Stimulated activated CD8-positive, alpha-beta memory T cell treated with anti-CD3 and anti-CD28 coated beads, Interleukin-12 subunit alpha, Interleukin-12 subunit beta, amount 100 ng/mL, for 4 hours (primary cell): Measurements from ENCODE around the gene PIK3C2A.

Source experiments
- DNase-seq: peaks from one replicate; pipeline ENCODE4 v3.0.0-alpha.2; 2020; ENCODE audit warnings: low read depth

The PIK3C2A gene

DNA sequence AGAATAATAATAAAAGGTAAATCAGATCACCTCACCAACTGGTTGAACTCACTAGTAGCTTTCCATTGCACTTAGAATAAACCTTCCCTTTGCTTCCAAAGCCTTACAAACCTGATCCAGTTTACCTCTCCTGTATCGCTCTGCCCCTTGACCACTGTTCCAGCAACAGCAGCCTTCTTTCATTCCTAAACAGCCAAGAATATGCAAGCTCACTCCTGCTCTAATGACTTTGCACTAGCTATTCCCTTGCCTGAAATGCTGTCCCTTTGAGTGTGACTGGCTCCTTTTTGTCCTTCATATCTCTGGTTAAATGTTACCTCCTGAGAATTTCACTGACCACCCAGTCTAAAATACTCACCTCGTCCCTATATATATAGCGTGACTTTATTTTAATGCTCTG lies 9.6 kb upstream of the PIK3C2A start:
- DNase-seq, result no peak

GRCh38 chr11:17214338-17214737 lies 6.6 kb upstream of the PIK3C2A start:
- DNase-seq, result no peak

DNA sequence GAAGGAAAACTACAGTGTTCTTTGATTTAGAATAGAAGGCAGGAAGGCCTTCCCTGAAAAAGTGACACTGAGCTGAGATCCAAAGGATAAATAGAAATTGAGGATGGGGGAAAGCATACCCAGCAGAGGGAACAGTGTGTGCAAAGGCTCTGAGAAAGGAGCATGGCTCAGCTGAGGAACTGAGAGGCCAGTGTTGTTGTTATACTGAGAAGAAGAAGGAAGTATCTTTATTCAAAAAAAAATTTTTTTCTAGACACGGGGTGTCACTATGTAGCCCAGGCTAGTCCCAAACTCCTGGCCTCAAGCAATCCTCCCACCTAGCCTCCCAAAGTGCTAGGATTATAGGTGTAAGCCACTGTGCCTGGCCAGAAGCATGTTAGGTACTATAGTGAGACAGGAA lies 3.5 kb upstream of the PIK3C2A start:
- no peak for DNase-seq

GRCh38 chr11:17209939-17210245 lies 2.1 kb upstream of the PIK3C2A start:
- DNase-seq, result no peak

DNA sequence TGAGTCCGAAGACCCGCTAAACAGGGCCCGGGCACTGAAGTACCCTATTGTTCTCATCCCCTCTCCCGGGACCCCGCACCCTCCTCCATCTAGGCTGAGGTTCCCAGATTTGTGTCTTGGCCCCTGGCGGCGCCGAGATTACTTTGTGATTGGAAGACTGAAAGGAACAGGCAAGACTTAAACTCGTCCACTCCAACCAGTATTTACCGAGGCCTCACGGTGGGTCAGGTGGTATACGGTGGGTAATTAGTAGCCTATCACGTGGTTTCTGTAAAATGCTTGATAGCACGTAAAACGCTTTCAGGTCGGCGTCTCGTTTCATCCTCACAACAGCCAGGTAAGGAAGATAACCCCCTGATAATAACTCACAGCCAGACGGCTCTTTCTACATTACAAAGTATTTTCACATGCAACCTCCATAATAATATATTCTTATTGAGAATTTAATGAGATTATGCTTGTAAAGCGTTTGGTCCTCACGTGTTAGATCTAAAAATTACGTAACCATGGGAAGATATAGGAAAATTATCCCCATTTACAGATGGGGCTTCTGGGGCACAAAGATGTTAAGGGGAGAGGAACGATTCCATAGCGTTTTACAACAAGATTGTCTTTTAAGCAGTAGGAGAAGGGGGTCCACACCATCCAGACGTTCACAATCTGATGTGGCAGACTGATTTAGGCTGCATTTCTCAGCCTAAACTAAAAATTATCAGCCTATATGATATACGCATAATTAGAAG lies 642 bp upstream of the PIK3C2A start:
- no peak for DNase-seq

- DNase-seq, result no peak
Observed at GRCh38 chr11:17206463-17206862, 1.3 kb downstream of the PIK3C2A start.

DNA sequence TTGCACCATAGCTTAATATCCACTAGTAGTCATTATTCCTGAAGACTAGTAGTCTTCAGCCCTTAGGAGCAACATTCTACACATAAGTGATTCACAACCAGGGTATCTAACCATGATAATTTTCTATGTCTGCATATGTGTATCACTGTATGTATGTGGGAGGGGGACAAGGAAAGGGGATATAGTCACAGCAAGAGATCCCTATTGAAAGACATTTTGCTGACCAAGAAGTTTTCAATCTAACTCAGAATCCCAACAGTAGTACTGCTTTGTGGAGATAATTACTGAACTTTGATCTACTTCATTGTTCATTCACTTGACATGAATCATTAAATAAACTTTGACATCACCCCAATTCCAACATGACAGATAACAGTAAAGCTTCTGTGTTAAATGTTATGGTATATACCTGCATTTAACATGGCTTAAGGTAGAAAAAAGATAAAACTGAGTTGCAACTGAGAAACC lies 10.3 kb downstream of the PIK3C2A start:
- DNase-seq, result no peak

- no peak for DNase-seq
Observed at GRCh38 chr11:17188675-17189074, 19.1 kb downstream of the PIK3C2A start.

DNA sequence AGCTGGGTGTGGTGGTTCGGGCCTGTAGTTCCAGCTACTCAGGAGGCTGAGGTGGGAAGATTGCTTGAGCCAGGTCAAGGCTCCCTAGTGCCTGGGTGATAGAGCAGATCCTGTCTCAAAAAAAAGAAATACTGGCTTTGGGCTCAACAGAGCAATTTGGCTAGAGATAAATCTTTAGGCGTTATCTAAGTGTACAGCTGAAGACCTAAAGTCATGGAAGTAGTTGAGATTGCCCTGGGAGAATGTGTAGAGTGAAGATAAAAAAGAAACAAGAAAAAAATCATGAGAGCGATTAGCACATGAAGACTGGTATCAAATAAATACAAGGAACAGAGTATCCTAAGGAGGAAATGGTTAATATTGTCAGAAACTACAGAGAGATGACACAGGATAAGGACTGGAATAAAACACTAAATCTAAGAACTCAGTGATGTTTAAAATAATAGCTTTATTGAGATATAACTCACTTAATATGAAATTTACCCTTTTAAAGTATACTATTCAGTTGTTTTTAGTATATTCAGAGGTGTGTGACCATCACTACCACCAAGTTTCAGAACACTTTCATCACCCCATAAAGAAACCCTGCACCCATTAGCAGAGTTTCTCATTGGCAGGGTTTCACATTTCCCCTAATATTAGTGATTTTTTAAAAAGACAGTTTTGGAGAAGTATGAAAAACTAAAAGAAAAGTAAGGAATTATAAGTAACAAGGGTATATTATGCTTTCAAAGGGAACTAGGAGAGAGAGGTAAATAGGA lies 20.7 kb downstream of the PIK3C2A start:
- no peak for DNase-seq

DNA sequence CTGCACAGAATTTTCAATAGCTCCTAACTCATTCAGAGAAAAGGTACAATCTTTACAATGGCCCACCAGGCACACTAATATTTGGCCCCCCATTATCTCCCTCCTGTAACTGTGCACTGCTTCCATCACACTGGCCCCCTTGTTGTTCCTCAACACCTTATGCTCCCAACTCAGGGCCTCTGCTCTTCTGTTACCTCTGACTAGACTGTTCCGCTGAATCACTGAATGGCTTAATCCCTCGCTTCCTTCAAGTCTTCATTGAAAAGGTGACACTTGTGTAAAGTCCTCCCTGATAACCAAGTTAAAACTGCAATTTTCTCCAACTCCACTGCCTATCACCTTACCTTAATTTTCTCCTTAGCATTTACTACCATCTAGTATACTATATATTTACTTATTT lies 21.8 kb downstream of the PIK3C2A start:
- no peak for DNase-seq

- no peak for DNase-seq
Observed at GRCh38 chr11:17184882-17185587, 22.8 kb downstream of the PIK3C2A start.

GRCh38 chr11:17183836-17184235 lies 23.9 kb downstream of the PIK3C2A start:
- no peak for DNase-seq

DNA sequence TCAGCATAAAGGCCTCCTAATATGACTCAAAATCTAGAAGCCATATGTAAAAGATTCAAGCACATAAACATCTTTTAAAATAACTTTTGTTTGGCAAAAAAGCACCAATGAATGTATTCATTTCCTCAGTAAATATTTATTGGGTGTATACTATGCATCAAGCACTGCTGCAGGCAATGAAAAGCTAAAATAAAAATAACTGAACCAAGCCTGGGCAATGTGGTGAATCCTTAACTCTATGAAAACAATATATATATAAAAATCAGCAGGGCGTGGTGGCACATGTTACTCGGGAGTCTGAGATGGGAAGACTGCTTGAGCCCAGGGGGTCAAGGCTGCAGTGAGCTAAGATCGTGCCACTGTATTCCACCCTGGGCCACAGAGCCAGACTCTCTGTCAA lies 27.8 kb downstream of the PIK3C2A start:
- DNase-seq, result no peak

DNA sequence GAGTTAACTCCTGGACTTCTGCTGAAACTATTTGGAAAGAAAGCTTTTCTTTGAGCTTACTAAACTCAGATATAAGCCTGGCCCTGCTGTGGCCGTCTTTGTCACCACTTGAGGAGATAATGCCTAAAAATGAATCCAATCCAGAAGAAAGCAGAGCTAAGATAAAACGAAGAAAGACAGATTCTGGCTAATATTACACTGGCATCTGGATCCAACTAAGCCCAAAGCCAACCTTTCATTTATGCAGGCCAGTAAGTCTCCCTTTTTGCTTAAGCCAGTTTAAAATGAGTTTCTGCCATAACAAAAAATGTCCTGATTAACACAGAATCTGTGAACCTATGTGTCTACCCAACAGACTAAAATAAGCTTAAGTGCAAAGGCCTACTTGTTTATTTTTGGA lies 34.5 kb downstream of the PIK3C2A start:
- DNase-seq, result no peak

- no peak for DNase-seq
Observed at GRCh38 chr11:17171916-17172315, 35.9 kb downstream of the PIK3C2A start.

- no peak for DNase-seq
Observed at GRCh38 chr11:17171343-17171742, 36.4 kb downstream of the PIK3C2A start.

GRCh38 chr11:17169876-17170275 lies 37.9 kb downstream of the PIK3C2A start:
- no peak for DNase-seq

- no peak for DNase-seq
Observed at GRCh38 chr11:17165247-17165890, 42.4 kb downstream of the PIK3C2A start.

DNA sequence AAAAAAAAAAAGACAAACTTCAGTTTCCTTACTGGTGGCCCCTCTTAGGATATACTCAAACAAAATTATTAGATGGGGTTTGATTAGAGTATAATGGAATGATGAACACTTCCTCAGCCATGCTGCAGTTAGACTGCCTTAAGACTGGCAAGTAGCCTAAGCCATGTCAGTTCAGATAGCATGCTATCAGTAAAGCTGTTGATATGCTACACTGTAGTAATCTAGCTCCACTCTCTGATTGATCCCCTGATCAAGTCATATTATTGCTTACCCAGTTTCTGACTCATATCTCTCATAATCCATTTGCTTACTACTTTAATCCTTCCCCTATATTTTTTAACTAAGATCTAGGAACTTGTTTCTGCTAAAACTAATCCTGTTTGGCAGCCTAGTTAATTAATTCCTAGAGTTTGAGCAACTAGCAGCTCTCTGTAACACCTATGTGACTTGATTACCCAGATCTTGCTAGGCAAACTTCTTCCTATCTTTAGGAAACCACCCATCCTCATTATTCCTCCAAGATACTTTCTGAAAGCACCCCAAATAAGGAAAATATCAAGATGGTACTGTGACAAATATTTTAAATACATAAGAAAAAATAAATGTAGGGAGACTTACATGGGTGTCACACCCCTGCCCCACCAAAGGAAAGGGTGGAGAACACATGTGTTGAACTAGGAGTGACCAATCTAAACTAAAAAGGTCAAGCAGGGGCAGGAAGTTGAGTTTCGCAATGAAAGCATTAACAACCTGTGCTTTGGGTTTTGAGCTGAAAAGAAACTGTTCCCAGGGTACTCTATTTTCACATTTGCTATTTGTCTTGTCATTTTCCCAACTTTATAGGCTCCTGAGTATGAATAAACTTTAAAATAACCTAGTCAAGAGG lies 43.2 kb downstream of the PIK3C2A start:
- DNase-seq, result no peak

- DNase-seq, result no peak
Observed at GRCh38 chr11:17163736-17164135, 44.0 kb downstream of the PIK3C2A start.

GRCh38 chr11:17163291-17163690 lies 44.5 kb downstream of the PIK3C2A start:
- DNase-seq, result no peak

- DNase-seq, result no peak
Observed at GRCh38 chr11:17162376-17162775, 45.4 kb downstream of the PIK3C2A start.
